ENCODE results near the gene DACT1.

DACT1 gene

DNA sequence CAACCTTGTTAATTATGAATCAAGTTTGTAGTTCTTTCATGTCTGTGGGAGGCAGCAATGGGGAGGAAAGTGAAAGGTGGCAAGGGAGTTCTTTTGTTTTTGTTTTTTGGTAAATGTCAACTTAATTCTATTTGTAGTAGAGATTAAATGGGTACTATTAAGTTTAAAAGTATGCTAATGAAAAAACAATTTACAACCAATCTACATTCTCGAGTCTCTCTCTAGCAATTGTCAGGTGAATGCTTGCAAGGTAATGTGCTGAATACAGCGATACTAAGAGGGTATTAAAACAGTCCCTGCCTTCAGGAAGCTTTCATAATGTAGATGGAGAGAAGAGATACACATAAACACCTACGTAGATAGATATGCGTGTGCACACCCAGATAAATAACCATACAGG is 1.6 kb upstream of the DACT1 start:
- DNase-seq = no peak

DNA sequence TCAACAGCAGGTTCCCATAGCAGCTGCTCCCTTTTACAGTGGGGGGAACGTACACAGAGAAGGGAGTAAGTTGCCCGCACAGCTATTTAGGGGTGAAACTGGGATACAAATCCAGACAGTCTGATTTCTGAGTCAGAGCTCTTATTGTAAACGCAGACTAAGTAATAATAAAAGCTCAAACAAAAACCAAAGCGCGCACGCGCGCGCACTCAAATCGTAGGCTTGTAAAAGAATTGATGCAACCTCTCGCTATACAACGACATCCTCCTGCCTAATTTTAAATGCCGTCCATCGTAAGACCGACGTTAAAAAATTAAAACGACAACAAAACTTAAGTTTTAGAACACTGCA is 747 bp upstream of the DACT1 start:
- peak; percentile 23 for DNase-seq

DNA sequence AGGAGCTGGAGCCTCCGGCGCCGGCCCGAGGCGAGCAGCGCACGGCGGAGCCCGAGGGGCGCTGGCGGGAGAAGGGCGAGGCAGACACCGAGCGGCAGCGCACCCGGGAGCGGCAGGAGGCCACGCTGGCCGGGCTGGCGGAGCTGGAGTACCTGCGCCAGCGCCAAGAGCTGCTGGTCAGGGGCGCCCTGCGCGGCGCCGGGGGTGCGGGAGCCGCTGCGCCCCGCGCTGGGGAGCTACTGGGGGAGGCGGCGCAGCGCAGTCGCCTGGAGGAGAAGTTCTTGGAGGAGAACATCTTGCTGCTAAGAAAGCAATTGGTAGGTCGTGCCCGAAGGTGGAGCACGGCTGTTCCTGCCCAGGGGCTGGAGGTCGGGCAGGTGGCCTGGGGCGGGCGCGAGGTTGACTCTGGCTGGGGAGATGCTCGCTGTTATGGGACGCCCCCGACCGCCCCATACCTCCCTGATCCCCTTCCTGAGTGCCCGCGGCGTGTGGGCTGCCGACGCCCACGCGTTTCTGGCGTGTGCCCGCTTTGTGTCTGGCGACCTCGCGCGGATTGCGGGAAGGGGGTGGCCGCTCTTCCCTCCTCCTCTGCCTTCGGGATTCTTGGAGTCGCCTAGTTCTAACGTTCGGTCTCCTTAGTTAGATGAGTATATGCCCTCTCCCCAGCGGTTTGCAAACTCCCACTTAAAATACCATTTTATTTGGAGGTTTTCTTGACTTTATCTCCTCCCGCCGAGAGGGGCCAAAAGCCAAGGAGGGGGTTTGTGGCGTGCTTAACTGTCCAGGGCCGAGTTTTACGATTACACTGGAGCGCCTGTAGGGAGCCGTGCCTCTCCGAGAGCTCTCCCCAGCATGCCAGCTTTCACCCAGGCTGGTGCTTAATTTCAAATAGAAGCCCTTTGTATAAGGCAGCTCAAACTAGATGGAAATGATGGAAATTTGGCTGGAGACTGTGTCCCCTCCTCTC is 752 bp downstream of the DACT1 start:
- peak; percentile 14 for DNase-seq

DNA sequence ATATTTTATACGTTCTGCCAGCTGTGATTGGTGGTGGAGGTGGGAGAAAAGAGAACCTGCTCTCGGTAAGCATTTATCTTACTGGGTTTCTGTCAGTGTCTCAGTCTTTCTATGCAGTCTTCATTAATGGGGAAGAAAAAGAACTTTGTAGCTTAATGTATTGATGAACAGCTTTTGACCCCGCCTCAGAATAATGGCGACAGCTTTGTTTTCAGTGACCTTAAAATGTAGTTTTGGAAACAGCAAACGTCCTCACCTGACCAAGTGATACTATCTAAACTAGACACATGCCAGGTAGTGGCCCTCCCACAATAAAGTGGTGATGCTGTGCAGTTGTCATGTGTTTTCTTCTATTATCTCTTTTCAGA is 1.4 kb downstream of the DACT1 start:
- no peak for DNase-seq

DNA sequence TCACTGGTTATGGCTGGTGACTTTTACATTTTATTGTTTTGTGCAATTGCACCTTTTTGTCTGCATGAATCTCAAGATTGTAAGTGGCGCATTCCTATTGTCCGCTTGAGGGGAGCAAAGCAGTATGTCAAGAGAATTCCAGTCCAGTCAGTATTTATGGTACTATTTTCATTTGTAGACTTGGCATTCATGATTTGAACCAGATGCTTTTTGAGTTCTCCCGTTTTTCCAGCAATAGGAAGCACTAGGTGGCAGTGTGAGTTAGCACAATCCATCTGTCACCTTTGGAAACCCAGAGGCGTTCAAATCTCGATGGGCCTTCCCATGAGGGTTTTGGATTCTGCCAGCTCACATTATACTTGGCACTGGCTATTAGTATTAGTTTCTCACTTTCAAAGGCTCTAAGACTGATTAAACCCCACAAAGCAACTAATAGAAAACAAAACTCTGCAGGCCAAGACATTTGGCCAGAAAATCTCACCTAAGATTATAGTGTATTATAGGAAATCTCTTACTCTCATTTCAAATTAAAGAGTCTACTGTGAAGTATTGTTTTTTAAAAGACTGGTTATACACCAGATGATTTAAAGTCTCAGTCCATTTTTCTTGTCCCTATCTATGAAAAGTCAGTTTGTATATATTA is 2.2 kb downstream of the DACT1 start:
- no peak for DNase-seq

DNA sequence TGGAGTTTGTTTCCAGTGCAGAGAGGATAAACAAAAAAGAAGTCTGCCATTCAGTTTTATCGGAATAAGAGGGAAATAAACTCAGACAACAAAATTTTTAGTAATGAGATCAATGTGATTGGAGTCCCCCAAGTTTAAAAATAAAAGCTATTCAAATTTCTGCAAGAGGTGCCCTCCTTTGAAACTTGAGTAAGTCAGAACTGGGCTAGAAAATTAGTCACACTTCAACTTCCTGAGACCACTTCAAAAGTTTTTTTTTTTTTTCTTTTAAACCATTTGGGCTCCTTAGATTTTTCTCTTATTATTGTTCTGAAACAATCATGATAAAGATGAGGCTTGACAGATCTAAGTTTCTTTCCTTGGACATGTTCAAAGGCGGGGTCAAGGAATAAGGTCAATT is 3.2 kb downstream of the DACT1 start:
- DNase-seq = no peak

DNA sequence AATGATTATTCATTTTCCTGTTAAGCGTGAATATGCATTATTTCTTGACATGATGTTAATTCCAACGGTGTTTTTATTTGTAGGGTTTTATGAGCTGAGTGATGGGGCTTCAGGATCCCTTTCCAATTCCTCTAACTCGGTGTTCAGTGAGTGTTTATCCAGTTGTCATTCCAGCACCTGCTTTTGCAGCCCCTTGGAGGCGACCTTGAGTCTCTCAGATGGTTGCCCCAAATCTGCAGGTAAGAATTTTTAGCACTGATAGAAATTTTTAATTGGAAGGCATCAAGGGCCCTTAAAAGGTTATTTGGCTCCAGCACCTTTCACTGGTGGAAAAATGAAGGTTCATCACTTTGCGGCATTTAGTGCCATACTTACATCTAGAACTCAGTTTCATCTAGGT is 3.7 kb downstream of the DACT1 start:
- DNase-seq = no peak

DNA sequence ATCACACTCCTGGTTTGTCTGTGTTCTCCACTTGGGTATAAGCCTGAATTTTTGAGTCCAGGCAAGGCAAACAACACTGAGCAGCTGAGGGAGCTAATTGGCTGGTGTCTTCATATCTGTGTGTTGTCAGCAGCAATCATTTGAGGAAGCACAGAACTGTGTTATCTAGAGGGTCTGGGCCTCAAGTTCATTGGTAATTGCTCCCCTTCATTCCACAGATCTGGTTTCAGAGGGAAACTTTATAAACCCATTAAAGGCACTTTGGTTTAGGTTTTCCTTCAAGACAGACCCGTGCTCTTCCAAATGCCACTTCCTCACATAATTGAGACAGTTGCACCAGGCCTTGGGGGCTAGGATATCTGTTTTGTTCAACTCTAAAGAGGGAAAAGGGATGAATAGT is 5.6 kb downstream of the DACT1 start:
- no peak for DNase-seq

DNA sequence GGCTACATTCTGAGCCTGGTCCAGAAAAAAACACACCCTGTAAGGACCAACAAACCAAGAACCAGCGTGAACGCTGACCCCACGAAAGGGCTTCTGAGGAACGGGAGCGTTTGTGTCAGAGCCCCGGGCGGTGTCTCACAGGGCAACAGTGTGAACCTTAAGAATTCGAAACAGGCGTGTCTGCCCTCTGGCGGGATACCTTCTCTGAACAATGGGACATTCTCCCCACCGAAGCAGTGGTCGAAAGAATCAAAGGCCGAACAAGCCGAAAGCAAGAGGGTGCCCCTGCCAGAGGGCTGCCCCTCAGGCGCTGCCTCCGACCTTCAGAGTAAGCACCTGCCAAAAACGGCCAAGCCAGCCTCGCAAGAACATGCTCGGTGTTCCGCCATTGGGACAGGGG is 7.9 kb downstream of the DACT1 start:
- DNase-seq = no peak

DNA sequence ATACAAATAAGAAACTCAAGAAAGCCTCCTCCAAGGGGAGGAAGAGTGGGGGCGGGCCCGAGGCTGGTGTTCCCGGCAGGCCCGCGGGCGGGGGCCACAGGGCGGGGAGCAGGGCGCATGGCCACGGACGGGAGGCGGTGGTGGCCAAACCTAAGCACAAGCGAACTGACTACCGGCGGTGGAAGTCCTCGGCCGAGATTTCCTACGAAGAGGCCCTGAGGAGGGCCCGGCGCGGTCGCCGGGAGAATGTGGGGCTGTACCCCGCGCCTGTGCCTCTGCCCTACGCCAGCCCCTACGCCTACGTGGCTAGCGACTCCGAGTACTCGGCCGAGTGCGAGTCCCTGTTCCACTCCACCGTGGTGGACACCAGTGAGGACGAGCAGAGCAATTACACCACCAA is 8.7 kb downstream of the DACT1 start:
- DNase-seq = no peak

DNA sequence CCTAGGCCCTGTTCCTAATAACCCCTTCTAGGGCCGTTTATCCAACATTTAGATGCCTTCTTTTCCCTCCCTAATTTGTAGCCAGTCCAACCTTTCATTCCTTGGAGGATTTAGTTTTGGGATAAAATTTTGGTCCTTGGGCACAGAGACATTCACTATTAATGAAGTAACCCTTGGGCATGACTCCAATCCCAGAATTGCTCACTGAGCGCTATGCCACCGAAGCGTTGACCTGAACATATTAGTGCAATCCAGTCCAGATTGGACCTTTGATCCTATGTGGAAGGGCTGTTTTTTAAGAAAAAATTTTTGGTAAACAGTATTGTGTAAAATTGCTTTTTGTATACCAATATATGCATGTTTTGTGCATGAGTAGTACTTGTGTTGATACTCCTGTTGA is 10.0 kb downstream of the DACT1 start:
- DNase-seq = no peak

DNA sequence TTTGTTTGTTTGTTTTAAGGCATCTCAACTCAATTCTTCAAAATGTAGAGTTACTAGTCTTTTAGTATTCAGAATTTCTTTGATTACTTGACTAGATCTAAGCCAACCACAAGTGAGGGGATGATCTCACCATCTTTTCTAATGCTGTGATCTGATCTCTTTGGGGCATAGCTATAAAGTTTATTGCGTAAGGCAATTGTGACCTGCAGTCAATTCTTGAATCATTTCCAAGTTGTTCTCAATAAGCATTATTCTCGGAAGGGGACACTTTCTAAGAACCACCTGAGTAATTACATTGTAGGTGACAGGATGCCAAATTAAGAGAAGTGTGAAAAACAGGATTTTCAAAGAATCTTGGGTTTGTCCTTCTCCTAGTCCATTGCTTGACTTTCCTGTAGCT is 13.1 kb downstream of the DACT1 start:
- no peak for DNase-seq

DNA sequence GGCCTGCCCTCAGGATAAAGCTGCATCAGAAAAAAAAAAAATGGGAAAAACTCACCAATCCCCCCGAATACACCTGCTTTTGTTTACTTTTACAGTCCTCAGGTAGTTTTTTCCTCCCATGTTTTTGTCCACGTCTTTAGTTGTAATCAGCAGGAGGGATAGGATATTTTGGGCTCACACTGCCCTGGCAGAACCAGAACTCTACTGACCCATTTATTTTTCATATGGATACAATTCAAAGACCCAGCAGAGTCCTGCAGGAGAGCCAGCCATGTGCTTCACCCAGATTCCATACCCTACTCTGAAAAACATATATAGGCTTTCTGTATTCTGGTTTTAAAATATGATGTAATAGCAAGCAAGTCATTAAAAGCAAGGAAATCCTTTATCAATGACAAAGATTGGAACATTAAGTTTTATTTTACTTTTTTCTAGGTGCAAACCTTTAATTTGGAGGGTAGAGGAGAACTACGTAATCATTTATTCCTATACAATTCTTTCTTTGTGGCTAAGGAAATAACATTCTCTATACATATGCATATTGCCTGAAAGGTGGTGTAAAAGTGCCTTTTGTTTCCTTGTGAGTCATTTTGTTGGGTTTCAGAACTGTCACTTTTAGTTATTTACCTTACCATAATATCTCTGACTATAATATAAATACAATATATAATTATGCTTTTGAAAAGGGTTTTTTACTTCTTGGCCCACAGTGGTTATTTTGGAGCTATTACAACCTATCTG is 19.1 kb downstream of the DACT1 start:
- no peak for DNase-seq

DNA sequence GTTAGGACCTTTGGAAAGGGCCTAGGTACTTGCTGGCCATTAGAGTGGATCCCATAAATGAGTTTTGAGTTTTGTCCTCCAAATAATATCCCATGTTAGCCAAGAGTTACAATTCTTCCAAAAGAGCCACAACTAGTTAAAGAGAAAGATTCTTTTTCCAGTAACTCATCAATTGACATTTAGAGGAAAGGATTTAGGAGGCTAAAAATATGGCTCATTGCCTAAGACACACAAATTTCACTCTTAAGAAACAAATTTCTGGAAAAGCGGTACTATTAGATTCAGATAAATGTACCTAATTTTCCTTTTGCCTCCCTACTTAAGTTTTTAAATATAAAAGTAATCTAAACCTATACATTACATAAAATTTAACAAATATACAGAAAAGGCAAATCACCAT is 21.3 kb downstream of the DACT1 start:
- no peak for DNase-seq

DNA sequence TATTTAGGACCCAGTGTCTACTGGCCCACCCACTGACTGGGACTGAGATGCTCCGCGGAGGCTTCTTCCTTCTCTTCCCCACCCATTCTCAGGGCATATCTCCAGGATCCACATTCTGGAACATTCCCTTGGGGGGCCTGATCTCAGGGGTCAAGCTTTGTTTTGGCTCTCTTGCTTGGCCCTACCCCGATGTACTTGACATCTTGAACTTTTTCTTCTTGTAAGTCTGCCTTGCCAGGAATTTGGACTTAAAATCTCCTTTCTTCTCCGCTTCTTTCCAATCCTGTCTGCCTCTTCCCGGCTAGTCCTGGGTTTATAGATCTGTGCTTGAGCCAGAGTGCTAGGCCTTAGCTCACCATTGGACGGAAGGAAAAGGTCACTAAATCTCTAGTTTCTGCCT is 22.1 kb downstream of the DACT1 start:
- no peak for DNase-seq

DNA sequence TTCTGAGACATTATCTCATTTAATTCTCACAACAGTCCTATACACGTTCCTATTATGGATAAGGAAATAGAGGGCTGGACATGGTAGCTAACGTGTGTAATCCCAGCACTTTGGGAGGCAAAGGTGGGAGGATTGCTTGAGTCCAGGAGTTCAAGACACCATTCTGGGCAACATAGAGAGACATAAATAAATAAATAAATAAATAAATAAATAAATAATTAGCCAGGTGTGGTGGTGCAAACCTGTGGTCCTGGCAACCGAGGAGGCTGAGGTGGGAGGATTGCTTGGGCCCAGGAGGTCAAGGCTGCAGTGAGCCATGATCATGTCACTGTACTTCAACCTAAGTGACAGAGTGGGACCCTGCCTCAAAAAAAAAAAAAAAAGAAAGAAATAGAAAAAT is 22.6 kb downstream of the DACT1 start:
- DNase-seq = no peak

DNA sequence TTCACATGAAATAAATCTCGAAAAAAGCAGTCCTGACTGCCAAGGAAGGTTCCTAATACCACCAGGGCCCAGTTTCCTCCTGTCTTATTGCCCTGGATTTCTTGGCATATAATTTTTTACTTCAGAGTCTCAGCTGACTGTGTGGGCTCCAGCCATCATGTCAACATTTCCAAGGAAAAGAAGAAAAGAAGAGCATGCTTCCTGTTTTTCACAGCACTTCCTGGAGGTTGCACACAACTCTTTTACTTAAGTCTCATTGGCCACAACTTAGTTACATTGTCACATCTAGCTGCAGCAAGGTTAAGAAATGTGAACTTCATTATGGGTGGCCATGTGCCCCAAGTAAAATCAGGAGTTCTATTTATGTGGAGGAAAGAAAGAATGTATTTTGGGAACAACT is 24.3 kb downstream of the DACT1 start:
- DNase-seq = no peak

DNA sequence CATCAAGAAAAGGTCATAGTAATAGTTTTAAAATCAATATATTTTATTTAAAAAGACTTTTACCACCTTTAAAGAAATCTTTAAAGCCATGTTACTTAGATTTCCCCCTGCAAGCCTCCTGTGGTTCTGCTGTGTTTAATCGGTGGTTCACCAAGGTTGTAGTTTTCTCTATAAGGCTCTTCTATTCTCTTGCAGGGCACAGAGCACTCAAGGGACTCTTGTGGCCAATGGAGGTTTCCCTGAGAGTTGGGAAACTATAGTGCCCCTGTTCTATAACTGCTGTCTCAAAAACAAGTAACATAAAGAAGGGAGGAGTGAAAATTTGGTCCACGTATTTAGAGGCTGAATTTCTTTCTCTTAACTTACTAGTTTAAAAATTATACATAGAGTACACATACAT is 25.0 kb downstream of the DACT1 start:
- no peak for DNase-seq

DNA sequence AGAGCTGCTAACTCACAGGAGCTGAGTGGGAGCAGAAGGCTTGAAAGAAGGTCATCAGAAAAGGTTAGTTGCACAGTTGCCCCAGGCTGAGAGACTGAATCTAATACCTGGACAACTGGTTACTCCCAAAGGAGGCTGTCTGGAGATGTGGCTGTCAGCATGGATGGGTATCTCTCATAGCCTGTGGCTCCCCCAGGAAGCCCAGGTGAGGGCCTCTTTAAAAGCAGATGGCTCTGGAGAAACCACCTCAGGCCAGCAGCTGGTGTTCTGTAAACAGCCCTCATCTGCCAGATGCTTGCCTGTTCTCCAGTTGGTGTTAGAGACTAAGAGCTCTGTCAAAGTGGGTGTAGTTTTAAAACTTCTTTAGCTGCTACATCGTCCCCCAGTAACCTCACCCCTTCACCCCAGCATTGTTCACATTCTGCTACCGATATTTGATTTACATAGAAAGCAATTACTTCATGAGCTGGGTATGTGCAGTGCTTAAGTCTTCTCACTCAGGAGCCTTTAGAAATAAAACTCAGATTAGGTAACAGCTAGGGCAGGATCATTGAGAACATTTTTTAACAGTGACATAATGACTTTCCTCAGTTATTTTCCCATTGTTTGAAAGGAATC is 25.8 kb downstream of the DACT1 start:
- no peak for DNase-seq

DNA sequence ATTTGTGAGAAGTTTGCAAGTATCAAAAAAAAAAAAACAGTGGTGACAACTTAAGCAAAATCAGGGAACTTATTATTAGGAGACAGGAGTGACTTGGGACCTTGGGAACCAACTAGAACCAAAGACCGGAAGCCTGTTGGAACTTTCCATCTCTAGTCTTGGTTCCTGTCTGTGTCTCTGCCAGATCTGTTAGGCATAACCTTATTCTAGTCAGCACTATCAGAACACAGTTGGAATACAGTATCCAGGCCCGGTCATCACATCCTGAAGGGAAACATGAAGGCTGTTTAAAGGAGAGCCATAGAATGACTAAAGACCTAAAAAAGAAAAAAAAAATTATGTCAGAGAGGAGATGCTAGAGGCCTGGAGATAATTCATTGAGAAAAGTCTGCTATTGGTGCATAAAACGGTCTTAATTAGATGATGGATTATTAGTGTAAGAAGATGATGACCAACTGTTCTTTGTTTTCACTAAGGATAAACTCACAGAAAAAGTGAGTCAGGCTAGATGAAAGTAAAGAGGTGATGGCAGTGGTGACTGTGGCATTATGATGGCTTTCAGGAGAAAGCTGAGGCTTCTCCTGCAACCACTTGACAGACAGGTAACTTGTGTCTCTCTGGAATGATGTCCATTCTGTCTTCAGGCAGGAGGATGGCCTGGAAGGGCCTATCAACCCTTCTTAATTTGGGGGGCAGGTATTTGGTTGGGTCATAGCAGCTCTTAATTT is 28.2 kb downstream of the DACT1 start:
- DNase-seq = no peak

DNA sequence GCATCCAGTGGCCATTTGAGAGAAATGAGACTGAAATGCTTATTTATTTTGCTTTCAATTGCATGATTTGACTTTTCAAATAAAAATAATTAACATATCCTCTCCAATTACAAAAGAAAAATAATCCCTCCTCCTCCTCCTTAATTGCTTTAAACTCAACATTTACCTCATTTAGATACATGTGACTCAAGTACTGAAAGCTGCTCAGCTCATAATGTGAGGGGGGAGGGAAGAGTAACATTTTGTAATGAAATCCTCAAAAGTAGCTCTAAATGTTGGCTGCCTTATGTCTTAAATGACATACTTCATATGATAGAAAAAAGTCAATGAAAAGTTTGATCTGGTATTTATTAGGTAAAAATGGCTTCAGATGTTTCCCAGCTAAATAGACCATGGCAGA is 29.0 kb downstream of the DACT1 start:
- no peak for DNase-seq

DNA sequence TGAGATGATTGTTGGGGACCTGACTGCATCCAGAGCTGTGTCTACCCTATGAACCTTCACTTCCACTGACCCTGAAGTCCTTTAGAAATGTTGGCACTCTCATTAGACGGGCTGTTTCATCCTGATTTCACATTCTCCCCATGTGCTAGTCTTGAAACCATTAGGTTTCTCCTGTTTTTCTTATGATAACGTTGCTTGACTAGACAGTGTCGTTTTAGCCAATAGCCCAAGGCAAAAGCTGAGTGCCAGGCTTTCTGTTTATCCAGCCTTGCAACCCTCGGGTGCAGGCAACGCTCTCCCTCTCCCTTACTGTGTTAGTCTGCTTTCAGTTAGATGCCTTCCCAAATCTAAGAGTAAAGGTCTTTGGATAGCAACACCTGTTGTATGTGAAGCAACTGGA is 30.1 kb downstream of the DACT1 start:
- DNase-seq = no peak

All from activated CD4-positive, alpha-beta T cell treated with anti-CD3 and anti-CD28 coated beads for 1 hour (primary cell).